T-helper 2 cell treated with Interferon-gamma antibody and Interleukin-4, amounts not matched to agents 5 μg/mL and 100 μg/mL, for 36 hours (primary cell): ENCODE data around the gene LTBP2.
"Not testable (repeated sequence)": the region's sequence is repeated elsewhere in the genome, so short reads cannot be mapped to it uniquely, and the experiment has no call there.

Source experiments
- DNase-seq: peaks from one replicate; pipeline ENCODE4 v3.0.0; 2021; ENCODE audit warnings: low spot score
- H3K27ac Mint-ChIP-seq: one replicate; pipeline ENCODE4 v1.8.0; 2021; ENCODE audit warnings: mild to moderate bottlenecking, mixed read lengths
- H3K27me3 Mint-ChIP-seq: one replicate; pipeline ENCODE4 v1.8.0; 2021; ENCODE audit warnings: low read depth, mixed read lengths
- H3K36me3 Mint-ChIP-seq: one replicate; pipeline ENCODE4 v1.8.0; 2021; ENCODE audit warnings: low read depth, mixed read lengths
- H3K4me1 Mint-ChIP-seq: one replicate; pipeline ENCODE4 v1.8.0; 2021; ENCODE audit warnings: low read depth, mixed read lengths
- H3K4me3 Mint-ChIP-seq: one replicate; pipeline ENCODE4 v1.8.0; 2022; ENCODE audit warnings: mild to moderate bottlenecking, moderate library complexity, mixed read lengths
- H3K9me3 Mint-ChIP-seq: one replicate; pipeline ENCODE4 v1.8.0; 2021; ENCODE audit warnings: mixed read lengths

The LTBP2 gene

DNA sequence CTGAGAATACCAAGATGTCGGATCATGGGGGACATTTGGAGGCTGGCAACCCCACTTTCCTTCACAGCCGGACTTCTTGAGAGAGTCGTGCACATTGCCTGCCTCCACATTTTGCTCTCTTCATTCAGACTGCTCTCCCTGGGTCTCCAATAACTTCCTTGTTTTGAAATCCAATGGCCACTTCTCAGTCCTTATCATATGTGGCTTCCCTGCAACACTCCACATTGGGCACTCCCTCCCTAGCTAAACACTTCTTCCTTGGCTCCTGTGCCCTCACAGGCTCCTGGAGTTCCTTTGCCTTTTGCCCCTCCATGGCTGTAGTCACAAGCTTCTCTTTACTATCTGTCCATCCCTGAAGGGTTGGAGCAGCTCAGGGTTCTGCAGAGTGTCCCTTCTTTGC lies 149.0 kb downstream of the LTBP2 start:
- H3K36me3 Mint-ChIP-seq, result no peaks in the 10 kb centered on the region
- H3K9me3 Mint-ChIP-seq, result no peaks in the 10 kb centered on the region
- no peaks in the 10 kb centered on the region for H3K4me1 Mint-ChIP-seq
- H3K27me3 Mint-ChIP-seq, result peaks cover 4% of the 10 kb centered on the region
- no peak overlapping the region for H3K27ac Mint-ChIP-seq
- DNase-seq, result no peak
- no peak overlapping the region for H3K4me3 Mint-ChIP-seq

GRCh38 chr14:74459976-74460375 lies 152.1 kb downstream of the LTBP2 start:
- peaks cover 4% of the 10 kb centered on the region for H3K27me3 Mint-ChIP-seq
- no peak for DNase-seq
- no peaks in the 10 kb centered on the region for H3K9me3 Mint-ChIP-seq
- H3K36me3 Mint-ChIP-seq, result no peaks in the 10 kb centered on the region
- no peaks in the 10 kb centered on the region for H3K4me1 Mint-ChIP-seq
- no peak overlapping the region for H3K27ac Mint-ChIP-seq
- H3K4me3 Mint-ChIP-seq, result no peak overlapping the region

GRCh38 chr14:74459289-74459946 lies 152.6 kb downstream of the LTBP2 start:
- Mint-ChIP-seq H3K4me1 (no peaks in the 10 kb centered on the region), H3K27me3 (peaks cover 4% of the 10 kb centered on the region), H3K27ac (no peak overlapping the region), H3K9me3 (no peaks in the 10 kb centered on the region), H3K36me3 (no peaks in the 10 kb centered on the region), H3K4me3 (no peak overlapping the region)
- DNase-seq, result peak; percentile 15

DNA sequence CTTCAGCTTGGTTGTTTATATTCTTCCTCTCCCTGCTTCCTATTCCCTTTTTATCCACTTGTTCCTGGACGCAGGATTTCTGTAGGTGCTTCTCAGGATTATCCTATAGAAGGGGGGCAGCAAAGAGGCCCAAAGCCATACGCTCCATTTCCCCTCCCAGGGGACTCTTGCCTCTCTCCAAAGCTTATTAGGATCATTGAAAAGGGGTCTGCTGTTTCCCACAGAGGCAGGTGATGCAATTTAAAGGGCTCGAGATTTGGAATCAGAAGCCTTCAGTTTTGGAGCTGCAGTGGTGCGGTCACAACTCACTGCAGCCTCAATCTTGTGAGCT lies 154.5 kb downstream of the LTBP2 start:
- Mint-ChIP-seq H3K27me3 (peaks cover 9% of the 10 kb centered on the region), H3K27ac (no peak overlapping the region), H3K36me3 (no peaks in the 10 kb centered on the region), H3K4me1 (no peaks in the 10 kb centered on the region), H3K4me3 (no peak overlapping the region), H3K9me3 (no peaks in the 10 kb centered on the region)
- DNase-seq, result no peak

DNA sequence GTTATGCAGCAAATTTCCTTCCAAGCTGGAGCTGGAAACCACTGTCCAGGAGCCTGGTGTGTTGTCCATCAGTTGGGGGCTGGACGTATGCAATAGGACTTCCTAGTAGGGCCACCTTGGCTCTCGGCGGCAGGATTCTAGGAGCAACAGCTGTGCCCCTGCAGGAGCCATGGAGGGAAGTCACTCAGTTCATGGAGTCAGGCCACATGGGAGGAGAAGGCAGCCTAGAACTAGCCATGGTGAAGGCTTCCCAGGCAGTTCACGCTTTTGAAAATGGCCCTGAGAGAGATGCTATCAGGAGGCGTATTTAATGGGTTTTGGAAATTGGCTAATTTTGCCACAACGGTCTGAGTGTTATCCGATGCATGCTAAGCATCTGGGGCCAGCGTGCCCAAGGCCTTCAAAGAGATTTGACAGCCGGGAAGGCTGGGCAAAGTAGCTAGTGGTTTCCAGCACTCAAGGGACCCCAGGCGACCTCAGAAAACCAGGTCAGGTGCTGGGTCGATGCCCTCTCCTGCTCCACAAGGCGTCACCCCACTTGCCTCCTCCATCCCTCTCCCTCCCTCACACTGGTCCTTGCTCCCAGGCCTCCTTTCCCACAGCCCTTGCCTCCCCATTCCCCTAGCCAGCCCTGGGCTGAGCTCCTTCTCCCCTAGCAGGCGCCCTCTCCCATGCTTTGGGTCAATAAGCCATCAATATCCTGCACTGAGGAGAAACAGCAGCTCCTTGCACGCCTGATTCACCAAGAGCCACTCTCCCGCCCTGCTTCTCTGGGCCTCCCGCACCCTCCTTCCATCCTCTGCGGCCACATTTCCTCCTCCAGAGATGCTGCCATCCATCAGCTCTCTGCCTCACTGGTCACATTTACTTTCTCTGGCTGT lies 155.1 kb downstream of the LTBP2 start:
- Mint-ChIP-seq H3K27me3 (peaks cover 13% of the 10 kb centered on the region), H3K4me1 (no peaks in the 10 kb centered on the region), H3K36me3 (no peaks in the 10 kb centered on the region), H3K4me3 (no peak overlapping the region), H3K9me3 (no peaks in the 10 kb centered on the region), H3K27ac (no peak overlapping the region)
- DNase-seq, result no peak

DNA sequence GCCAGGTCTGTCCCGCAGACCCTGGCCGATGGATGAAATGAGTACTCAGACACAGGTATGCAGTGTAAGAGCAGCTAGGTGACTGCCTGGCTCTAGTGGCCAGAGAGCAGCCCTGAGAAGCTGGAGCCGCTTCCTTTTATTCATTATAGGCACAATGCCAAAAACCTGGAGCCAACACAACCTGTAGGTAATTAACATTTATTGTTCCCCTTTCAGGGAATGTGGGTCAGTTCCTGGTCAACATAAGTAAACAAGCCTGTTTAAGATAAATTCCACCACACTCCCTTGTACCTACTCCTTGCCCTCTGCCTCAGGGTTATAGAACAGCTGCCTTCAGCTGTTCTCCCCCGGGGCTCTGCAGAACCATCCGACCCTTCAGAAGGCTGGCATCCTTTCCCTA lies 157.6 kb downstream of the LTBP2 start:
- peaks cover 22% of the 10 kb centered on the region for H3K27me3 Mint-ChIP-seq
- not testable (repeated sequence) for DNase-seq, H3K36me3 Mint-ChIP-seq, H3K4me3 Mint-ChIP-seq, H3K9me3 Mint-ChIP-seq, H3K27ac Mint-ChIP-seq, H3K4me1 Mint-ChIP-seq
